CD14-positive monocyte (primary cell): Measurements from ENCODE around the gene SLC22A14. TPM values are rescaled to one million over a fixed set of nuclear protein-coding genes. Genes with fewer than 3 reads are reported as not detected.

Experiments
- DNase-seq, 3 donors: peaks; one replicate each; pipeline ENCODE4 v3.0.0-alpha.2; 2011 to 2022
- H2AFZ ChIP-seq: 2 replicates; pipeline ENCODE4 v1.6.0; 2012; ENCODE audit warnings: mild to moderate bottlenecking, low read depth, low read length, inconsistent platforms; ENCODE audit not compliant: insufficient read depth, poor library complexity, severe bottlenecking
- H3K27ac ChIP-seq, 2 donors: 1 replicate in 1 of 2; 2 replicates in 1 of 2; pipeline ENCODE4 v1.5.1; 2012 to 2013; ENCODE audit warnings: low read length in 2 of 2, control low read depth in 1 of 2, inconsistent platforms in 1 of 2, low read depth in 1 of 2, mild to moderate bottlenecking in 1 of 2
- H3K27me3 ChIP-seq, 2 donors: one replicate each; pipeline versions ENCODE4 v1.6.0 to v1.6.1; 2011 to 2013; ENCODE audit warnings: low read length in 2 of 2; ENCODE audit not compliant: control insufficient read depth in 2 of 2, insufficient read depth in 2 of 2
- H3K36me3 ChIP-seq, 2 donors: replicated peaks in 1 of 2; 1 replicate in 1 of 2; 2 replicates in 1 of 2; pipeline versions ENCODE4 v1.5.1 to v1.6.1; 2012 to 2013; ENCODE audit warnings: low read length in 2 of 2, control low read depth in 1 of 2, inconsistent platforms in 1 of 2, mild to moderate bottlenecking in 1 of 2; ENCODE audit not compliant: insufficient read depth in 2 of 2, control insufficient read depth in 1 of 2
- H3K4me1 ChIP-seq, 2 donors: 1 replicate in 1 of 2; 2 replicates in 1 of 2; pipeline versions ENCODE4 v1.5.1 to v1.6.1; 2012 to 2013; ENCODE audit warnings: low read length in 2 of 2, control low read depth in 1 of 2, inconsistent platforms in 1 of 2, mild to moderate bottlenecking in 1 of 2, moderate library complexity in 1 of 2; ENCODE audit not compliant: insufficient read depth in 2 of 2, control insufficient read depth in 1 of 2
- H3K4me2 ChIP-seq: replicated peaks from 2 replicates; pipeline ENCODE3; 2012; ENCODE audit warnings: low read length, moderate library complexity, mild to moderate bottlenecking; ENCODE audit not compliant: poor library complexity, severe bottlenecking; ENCODE audit errors: extremely low read depth
- H3K4me3 ChIP-seq, 3 experiments: fragments of 200-600 bp in 1 of 3; sonication (generic) in 1 of 3; replicated peaks in 1 of 3; 1 replicate in 2 of 3; 2 replicates in 1 of 3; pipeline ENCODE4 v1.5.1; 2011 to 2013; ENCODE audit warnings: low read length in 3 of 3, mild to moderate bottlenecking in 3 of 3, control low read depth in 2 of 3, low read depth in 2 of 3, inconsistent platforms in 1 of 3, moderate library complexity in 1 of 3
- H3K79me2 ChIP-seq: 2 replicates; pipeline ENCODE4 v1.6.0; 2012; ENCODE audit warnings: mild to moderate bottlenecking, control low read depth, inconsistent platforms, low read length, moderate library complexity; ENCODE audit not compliant: insufficient read depth
- H3K9ac ChIP-seq: 2 replicates; pipeline ENCODE4 v1.6.0; 2017; ENCODE audit warnings: low read length, mild to moderate bottlenecking; ENCODE audit not compliant: insufficient read depth, poor library complexity, severe bottlenecking
- H3K9me3 ChIP-seq, 2 donors: replicated peaks in 1 of 2; 1 replicate in 1 of 2; 2 replicates in 1 of 2; pipeline versions ENCODE4 v1.5.1 to v1.6.1; 2012 to 2013; ENCODE audit warnings: low read length in 2 of 2, control low read depth in 1 of 2; ENCODE audit not compliant: control insufficient read depth in 1 of 2, insufficient read depth in 1 of 2
- H4K20me1 ChIP-seq: 2 replicates; pipeline ENCODE4 v1.6.0; 2012; ENCODE audit warnings: mild to moderate bottlenecking, low read length, control low read depth, moderate library complexity; ENCODE audit not compliant: insufficient read depth
- H3K27ac Mint-ChIP-seq, 7 donors: one replicate each; pipeline ENCODE4 v1.8.0; 2020; ENCODE audit warnings: mild to moderate bottlenecking in 7 of 7, mixed read lengths in 7 of 7, moderate library complexity in 6 of 7, inconsistent platforms in 2 of 7
- H3K27me3 Mint-ChIP-seq, 3 donors: one replicate each; pipeline ENCODE4 v1.8.0; 2021 to 2022; ENCODE audit warnings: low read depth in 3 of 3, mild to moderate bottlenecking in 3 of 3, mixed read lengths in 3 of 3, moderate library complexity in 3 of 3, inconsistent platforms in 1 of 3
- H3K36me3 Mint-ChIP-seq, 2 donors: one replicate each; pipeline ENCODE4 v1.8.0; 2020; ENCODE audit warnings: mixed read lengths in 2 of 2, inconsistent platforms in 1 of 2, mild to moderate bottlenecking in 1 of 2
- H3K4me1 Mint-ChIP-seq: one replicate; pipeline ENCODE4 v1.8.0; 2020; ENCODE audit warnings: mild to moderate bottlenecking, mixed read lengths
- H3K4me3 Mint-ChIP-seq, 2 donors: one replicate each; pipeline ENCODE4 v1.8.0; 2020; ENCODE audit warnings: mild to moderate bottlenecking in 2 of 2, mixed read lengths in 2 of 2, moderate library complexity in 1 of 2
- H3K9me3 Mint-ChIP-seq, 7 donors: one replicate each; pipeline ENCODE4 v1.8.0; 2020 to 2022; ENCODE audit warnings: mixed read lengths in 7 of 7, mild to moderate bottlenecking in 6 of 7, moderate library complexity in 6 of 7, inconsistent platforms in 2 of 7
- WGBS: methylation state at CpG from one replicate; pipeline ENCODE4 v1.1.5; 2013; ENCODE audit warnings: missing lambda C conversion rate; ENCODE audit not compliant: insufficient coverage; 5-methylcytosine and 5-hydroxymethylcytosine counted together
- intact Hi-C, 2 donors: fragments of 100-400 bp; cut with micrococcal nuclease; formaldehyde crosslinking; loops; one replicate each; pipeline versions ENCODE4 v1.15.0 to v1.15.1; 2023
- polyA plus RNA-seq, 3 donors: library from polyadenylated mRNA; depleted of rRNA in 1 of 3; unstranded in 2 of 3; stranded (reverse) in 1 of 3; fragments of 300-500 nt in 2 of 3; fragments of >200 nt in 1 of 3; fragmentation: Illumina TruSeq in 2 of 3; gene quantifications; 1 replicate in 2 of 3; 2 replicates in 1 of 3; pipeline ENCODE4 v1.2.3, GENCODE V29; 2012 to 2021
- TF ChIP-seq, protein P1 (sequence below): fragments of 200-600 bp; IDR thresholded peaks from one replicate; pipeline ENCODE4 v1.8.0; 2022; ENCODE audit warnings: antibody characterized with exemption, mild to moderate bottlenecking

Gene SLC22A14
- polyA plus RNA-seq, 3 donors = 0.45 TPM; not detected in 2

- Mint-ChIP-seq H3K36me3 (no peaks in the 10 kb centered on the region), H3K4me3 (no peak overlapping the region), H3K27ac (peak overlapping the region in 6 of 7 donors; percentile 26 to 76 (median 66)), H3K9me3 (peaks cover 0 to 3% (median 0%) of the 10 kb centered on the region in 7 donors), H3K4me1 (peaks cover 43% of the 10 kb centered on the region), H3K27me3 (peaks cover 0 to 3% (median 1%) of the 10 kb centered on the region in 3 donors)
- Histone ChIP-seq H3K36me3 (no peaks in the 10 kb centered on the region), H3K79me2 (no peaks in the 10 kb centered on the region), H3K9ac (no peak overlapping the region), H3K4me1 (peaks cover 34 to 50% of the 10 kb centered on the region in 2 donors), H3K27ac (peak overlapping the region in 1 of 2 donors; percentile 59), H3K27me3 (no peaks in the 10 kb centered on the region), H3K4me2 (no peak overlapping the region), H2AFZ (no peak overlapping the region), H3K9me3 (no peaks in the 10 kb centered on the region), H3K4me3 (peak overlapping the region in 1 of 3 experiments; percentile 13), H4K20me1 (no peaks in the 10 kb centered on the region)
- WGBS = no CpG with 5 or more reads among the region's 2 CpGs
- TF ChIP-seq, protein P1, sequence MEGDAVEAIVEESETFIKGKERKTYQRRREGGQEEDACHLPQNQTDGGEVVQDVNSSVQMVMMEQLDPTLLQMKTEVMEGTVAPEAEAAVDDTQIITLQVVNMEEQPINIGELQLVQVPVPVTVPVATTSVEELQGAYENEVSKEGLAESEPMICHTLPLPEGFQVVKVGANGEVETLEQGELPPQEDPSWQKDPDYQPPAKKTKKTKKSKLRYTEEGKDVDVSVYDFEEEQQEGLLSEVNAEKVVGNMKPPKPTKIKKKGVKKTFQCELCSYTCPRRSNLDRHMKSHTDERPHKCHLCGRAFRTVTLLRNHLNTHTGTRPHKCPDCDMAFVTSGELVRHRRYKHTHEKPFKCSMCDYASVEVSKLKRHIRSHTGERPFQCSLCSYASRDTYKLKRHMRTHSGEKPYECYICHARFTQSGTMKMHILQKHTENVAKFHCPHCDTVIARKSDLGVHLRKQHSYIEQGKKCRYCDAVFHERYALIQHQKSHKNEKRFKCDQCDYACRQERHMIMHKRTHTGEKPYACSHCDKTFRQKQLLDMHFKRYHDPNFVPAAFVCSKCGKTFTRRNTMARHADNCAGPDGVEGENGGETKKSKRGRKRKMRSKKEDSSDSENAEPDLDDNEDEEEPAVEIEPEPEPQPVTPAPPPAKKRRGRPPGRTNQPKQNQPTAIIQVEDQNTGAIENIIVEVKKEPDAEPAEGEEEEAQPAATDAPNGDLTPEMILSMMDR = no peak
- intact Hi-C loops = no loop called here
- DNase-seq = no peak
Measured at GRCh38 chr3:38311941-38312340, 29.8 kb downstream of the SLC22A14 start.

- Histone ChIP-seq H3K4me1 (peaks cover 38 to 54% of the 10 kb centered on the region in 2 donors), H3K36me3 (no peaks in the 10 kb centered on the region), H2AFZ (no peak overlapping the region), H3K79me2 (no peaks in the 10 kb centered on the region), H3K9ac (no peak overlapping the region), H3K4me2 (no peak overlapping the region), H3K4me3 (no peak overlapping the region), H4K20me1 (no peaks in the 10 kb centered on the region), H3K27me3 (no peaks in the 10 kb centered on the region), H3K9me3 (no peaks in the 10 kb centered on the region), H3K27ac (peak overlapping the region in 1 of 2 donors; percentile 59)
- TF ChIP-seq, protein P1 = no peak
- H3K4me1 Mint-ChIP-seq = peaks cover 47% of the 10 kb centered on the region
- H3K9me3 Mint-ChIP-seq = peaks cover 0 to 3% (median 0%) of the 10 kb centered on the region in 7 donors
- intact Hi-C loops = no loop called here
- H3K4me3 Mint-ChIP-seq = no peak overlapping the region
- DNase-seq = no peak
- whole genome bisulfite sequencing = 100% methylated on average over 1 of the region's 3 CpGs
- no peaks in the 10 kb centered on the region for H3K36me3 Mint-ChIP-seq
- H3K27ac Mint-ChIP-seq = peak overlapping the region in 3 of 7 donors; percentile 52 to 58 (median 57)
- peaks cover 0 to 3% (median 1%) of the 10 kb centered on the region in 3 donors for H3K27me3 Mint-ChIP-seq
Measured at GRCh38 chr3:38312356-38312755, 30.3 kb downstream of the SLC22A14 start.
